GM08714 (cell line): ENCODE data around the gene PSRC1.

Source experiments
- H3K4me3 ChIP-seq: fragments of 200-500 bp; sonication (Bioruptor generic); 2 replicates; pipeline ENCODE4 v1.5.1; 2014; ENCODE audit warnings: mild to moderate bottlenecking, low read length, inconsistent platforms
- ZNF274 ChIP-seq: IDR thresholded peaks from 2 replicates; pipeline ENCODE4 v1.6.1; 2012; ENCODE audit warnings: mild to moderate bottlenecking, low read depth, low read length

PSRC1 gene

GRCh38 chr1:109241841-109242345 is 41.1 kb downstream of the PSRC1 start:
- TF ChIP-seq ZNF274 = no peak

DNA sequence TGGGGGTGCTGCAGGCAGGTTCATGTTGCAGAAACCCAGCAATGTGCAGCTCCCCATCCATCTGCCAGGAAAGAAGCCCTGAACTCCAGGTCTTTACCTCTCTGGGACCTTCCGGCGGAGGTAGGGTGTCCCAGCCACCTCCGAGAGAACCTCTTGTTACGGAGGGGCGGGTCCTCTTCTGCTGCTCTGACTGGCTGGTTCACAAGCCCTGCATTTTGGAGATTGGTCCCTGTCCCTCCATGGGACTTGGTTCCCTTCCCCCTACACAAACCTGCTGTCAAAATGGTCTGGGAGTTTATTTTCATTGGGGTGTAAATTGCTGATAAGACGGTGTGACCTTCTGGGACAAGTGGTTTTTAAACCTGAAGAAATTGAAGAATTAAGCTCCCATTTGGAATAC is 41.6 kb downstream of the PSRC1 start:
- no peak overlapping the region for H3K4me3 ChIP-seq
- no peak for TF ChIP-seq ZNF274

More at GRCh38 chr1:109241841-109242345, 41.1 kb downstream of the PSRC1 start:
- H3K4me3 ChIP-seq = no peak overlapping the region

DNA sequence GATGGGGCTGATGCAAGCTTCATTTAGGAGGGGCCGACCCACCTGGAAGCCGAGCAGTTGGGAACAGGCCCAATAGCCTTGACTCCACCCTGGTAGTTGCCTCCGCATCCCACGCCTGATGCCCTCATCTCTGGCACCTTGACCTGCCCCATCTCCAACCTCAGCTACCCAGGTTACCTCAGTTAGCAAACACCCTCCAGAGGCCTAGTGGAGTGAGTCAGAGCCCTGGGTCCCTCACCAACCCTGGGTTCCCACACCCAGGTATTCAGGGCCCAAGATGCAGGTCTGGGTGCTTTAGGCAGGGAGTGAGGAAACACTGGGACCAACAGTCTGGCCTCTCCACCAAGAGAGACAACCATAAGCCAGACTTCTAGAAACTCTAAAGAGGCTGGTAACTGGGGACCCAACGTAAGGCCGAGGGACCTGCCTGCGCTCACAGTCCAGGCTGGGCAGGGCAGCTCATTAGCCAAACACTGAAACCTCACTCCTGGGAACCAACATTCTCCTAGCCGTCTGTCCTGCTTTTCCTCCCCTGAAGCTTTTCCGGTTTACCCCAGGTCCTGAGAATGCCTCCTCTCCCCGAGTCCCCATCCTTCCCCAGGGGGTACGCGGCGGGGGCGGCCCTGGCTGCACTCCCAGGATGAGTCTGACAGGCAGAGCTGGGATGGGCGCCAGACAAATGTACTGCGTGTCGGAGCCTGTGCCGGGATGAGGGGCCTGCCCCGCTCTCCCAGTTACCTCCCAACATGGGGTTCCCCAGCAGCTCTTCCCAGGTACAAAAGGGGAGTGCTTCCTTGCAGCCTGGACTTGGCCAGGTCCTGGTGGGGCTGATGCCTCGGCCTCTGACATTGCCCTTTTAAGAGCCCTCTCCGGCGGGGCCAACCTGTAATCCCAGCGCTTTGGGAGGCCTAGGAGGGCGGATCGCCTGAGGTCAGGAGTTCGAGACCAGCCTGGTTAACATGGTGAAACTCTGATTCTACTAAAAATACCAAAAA is 42.5 kb downstream of the PSRC1 start:
- TF ChIP-seq ZNF274 = no peak
- no peak overlapping the region for H3K4me3 ChIP-seq

- TF ChIP-seq ZNF274 = no peak
- no peak overlapping the region for H3K4me3 ChIP-seq
Observed at GRCh38 chr1:109239409-109240068, 43.4 kb downstream of the PSRC1 start.

DNA sequence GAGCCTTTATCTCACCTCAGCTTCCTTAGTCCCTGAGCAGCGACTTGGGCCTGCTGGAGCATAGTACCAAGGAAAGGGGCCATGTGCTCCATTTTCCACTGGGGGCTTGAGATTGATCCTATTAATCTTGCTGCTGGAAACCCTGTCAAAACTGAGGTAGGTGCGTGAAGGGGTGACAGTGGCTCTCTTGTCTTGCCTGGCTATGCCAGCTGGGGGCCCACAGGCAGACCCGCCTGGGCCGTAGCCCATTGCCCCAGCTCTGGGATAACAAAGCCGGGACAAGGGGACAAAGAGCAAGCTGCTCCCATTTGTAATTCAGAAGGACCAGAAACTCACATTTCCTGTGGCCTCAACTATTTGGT is 43.9 kb downstream of the PSRC1 start:
- no peak for TF ChIP-seq ZNF274
- H3K4me3 ChIP-seq = no peak overlapping the region

DNA sequence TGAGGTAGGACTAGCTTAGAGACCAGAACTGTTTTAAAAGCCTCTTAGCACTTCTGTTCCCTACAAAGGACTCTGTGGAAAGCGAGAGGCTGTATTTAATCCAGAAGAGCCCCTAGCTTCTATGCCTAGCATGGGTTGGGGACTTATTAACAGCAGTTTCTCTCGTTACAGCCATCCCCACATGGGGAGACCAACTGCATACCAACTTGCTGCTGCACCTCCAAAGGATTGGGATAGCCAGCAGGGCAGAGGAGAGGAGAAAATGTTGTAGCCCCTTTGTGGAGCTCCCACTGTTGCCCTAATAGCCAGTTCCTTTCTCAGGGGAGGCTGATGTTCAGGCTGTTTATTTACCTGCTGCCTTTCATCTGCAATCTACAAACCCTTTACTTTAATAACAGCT is 44.6 kb downstream of the PSRC1 start:
- no peak overlapping the region for H3K4me3 ChIP-seq

GRCh38 chr1:109237512-109237911 is 45.4 kb downstream of the PSRC1 start:
- TF ChIP-seq ZNF274 = no peak
- no peak overlapping the region for H3K4me3 ChIP-seq

More for the DNA sequence above, 44.6 kb downstream of the PSRC1 start:
- TF ChIP-seq ZNF274 = no peak

- TF ChIP-seq ZNF274 = no peak
- H3K4me3 ChIP-seq = no peak overlapping the region
Observed at GRCh38 chr1:109235137-109235536, 47.8 kb downstream of the PSRC1 start.

DNA sequence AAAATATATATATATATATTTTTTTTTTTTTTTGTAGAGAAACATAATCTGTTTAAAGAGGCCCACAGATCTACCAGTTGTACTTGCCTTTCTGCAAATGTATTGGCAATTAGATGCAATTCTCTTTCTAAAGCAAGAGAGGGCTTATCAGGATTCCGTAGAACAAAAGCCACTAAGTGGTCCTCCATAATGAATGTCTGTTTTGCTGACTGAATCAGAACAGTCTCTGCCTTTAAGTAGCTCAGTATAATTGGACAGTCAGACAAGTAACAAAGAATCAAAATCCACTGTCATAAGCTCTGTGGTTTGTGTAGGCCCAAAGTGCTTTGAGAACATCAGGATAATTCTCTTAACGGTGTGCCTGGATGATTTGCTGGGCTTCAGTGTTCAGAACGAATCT is 51.9 kb downstream of the PSRC1 start:
- no peak for TF ChIP-seq ZNF274
- no peak overlapping the region for H3K4me3 ChIP-seq
